ENCODE results near the gene EXOSC7. TPM values are rescaled to one million over a fixed set of nuclear protein-coding genes. Genes with fewer than 3 reads are reported as not detected.
"Not testable (repeated sequence)": the region's sequence is repeated elsewhere in the genome, so short reads cannot be mapped to it uniquely, and the experiment has no call there.

The EXOSC7 gene
- 10 to 100 TPM; 47.8 to 49.0 TPM for total RNA-seq

GRCh38 chr3:44976002-44976815 is at the start of gene EXOSC7, which contains the start of gene ZDHHC3:
TSS of gene EXOSC7 (plus strand) at chr3:44976244. CDS start at chr3:44976278, 34 bp downstream.
TSS of gene ZDHHC3 (minus strand) at chr3:44976174. CDS start at chr3:44959436, 16,738 bp downstream.
- Mint-ChIP-seq H3K9me3 (no peaks in the 10 kb centered on the region), H3K36me3 (peaks cover 17% of the 10 kb centered on the region), H3K27ac (peak within 1 kb of the TSS; percentile 96), H3K4me3 (peak within 1 kb of the TSS; percentile 94), H3K4me1 (peaks cover 38% of the 10 kb centered on the region), H3K27me3 (no peaks in the 10 kb centered on the region)
- POLR2A ChIA-PET, result interaction anchor here (0.9 to 3.1 kb wide), 13 partner anchors 8 to 718 kb away, joined by 3 to 18 read pairs (median 3); partner anchors contain the start of genes KIAA1143, KIF15 and ZKSCAN7
- ATAC-seq (ENCODE audit: low read depth) (peak; percentile 86), DNase-seq (peak; percentile 86)

DNA sequence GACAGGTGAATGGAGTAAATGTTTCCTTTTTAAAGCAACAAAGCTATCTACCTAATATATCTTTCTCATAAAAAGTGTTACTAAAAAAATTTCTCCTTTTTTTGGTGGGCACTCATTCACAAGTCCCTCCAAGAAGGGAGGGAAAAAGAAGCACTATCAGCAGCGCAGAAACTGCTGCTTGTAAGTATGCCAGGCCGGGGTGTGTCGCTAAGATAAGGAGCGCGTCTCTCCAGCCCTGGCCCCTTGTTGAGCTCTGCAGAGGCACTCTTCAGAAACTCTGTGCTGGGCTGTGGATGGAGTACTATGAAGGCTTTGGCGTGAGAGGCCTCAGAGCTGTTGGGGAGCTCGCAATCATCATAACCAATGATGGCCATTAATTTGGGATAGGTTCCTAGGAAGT is 49.1 kb upstream of the EXOSC7 start:
- H3K9me3 Mint-ChIP-seq, result no peaks in the 10 kb centered on the region
- no peaks in the 10 kb centered on the region for H3K27me3 Mint-ChIP-seq
- no peak for DNase-seq
- no peak overlapping the region for H3K4me3 Mint-ChIP-seq
- no peaks in the 10 kb centered on the region for H3K4me1 Mint-ChIP-seq
- peaks cover 9% of the 10 kb centered on the region for H3K36me3 Mint-ChIP-seq
- POLR2A ChIA-PET, result no interaction called here
- no peak overlapping the region for H3K27ac Mint-ChIP-seq
- ATAC-seq (ENCODE audit: low read depth), result no peak

DNA sequence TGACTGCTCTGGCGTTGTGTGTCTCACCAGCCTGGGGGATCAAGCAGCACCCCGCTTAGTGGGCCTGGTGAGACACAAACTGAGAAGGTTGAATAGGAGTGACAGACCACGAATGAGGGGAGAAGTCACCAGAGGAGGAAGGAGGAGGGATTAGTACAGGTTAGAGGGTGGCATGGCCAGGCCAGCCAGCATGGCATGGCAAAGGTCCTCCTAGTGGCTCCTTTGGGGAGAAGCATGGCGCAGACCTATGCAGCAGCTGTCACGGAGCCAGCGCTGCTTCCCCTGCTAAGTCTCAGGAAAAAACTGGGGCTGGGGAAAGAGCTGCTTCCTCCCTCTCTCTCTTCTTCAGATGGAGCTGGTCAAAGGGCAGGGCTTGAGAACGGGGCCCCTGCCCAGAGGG is 48.7 kb upstream of the EXOSC7 start:
- H3K4me3 Mint-ChIP-seq, result no peak overlapping the region
- peaks cover 13% of the 10 kb centered on the region for H3K36me3 Mint-ChIP-seq
- H3K27ac Mint-ChIP-seq, result no peak overlapping the region
- H3K4me1 Mint-ChIP-seq, result no peaks in the 10 kb centered on the region
- H3K27me3 Mint-ChIP-seq, result no peaks in the 10 kb centered on the region
- POLR2A ChIA-PET, result no interaction called here
- H3K9me3 Mint-ChIP-seq, result no peaks in the 10 kb centered on the region
- no peak for DNase-seq
- ATAC-seq (ENCODE audit: low read depth), result no peak

GRCh38 chr3:44929782-44930181 is 46.3 kb upstream of the EXOSC7 start:
- no peaks in the 10 kb centered on the region for H3K27me3 Mint-ChIP-seq
- ATAC-seq (ENCODE audit: low read depth) (no peak), DNase-seq (no peak)
- no peak overlapping the region for H3K4me3 Mint-ChIP-seq
- POLR2A ChIA-PET, result no interaction called here
- H3K9me3 Mint-ChIP-seq, result no peaks in the 10 kb centered on the region
- peaks cover 33% of the 10 kb centered on the region for H3K36me3 Mint-ChIP-seq
- peaks cover 6% of the 10 kb centered on the region for H3K4me1 Mint-ChIP-seq
- H3K27ac Mint-ChIP-seq, result no peak overlapping the region

DNA sequence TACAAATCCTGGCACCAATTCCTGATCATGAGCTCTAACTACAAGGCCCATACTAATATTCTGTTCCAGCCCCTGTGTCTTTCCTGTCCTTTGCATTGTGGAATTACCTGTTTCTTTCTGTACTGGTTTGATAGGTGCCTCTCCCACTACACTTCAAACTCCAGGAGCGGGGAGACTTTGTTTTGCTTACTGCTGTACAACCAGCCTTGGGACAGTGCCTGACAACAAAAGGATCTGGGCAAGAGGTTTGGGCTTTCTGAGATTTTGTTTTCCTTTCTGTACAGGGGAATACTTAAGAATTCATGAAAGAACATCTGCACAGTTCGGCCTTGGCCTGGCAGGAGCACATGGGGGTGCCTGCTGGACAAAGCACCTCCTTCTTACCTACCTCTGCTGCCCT is 45.1 kb upstream of the EXOSC7 start:
- H3K9me3 Mint-ChIP-seq, result no peaks in the 10 kb centered on the region
- H3K36me3 Mint-ChIP-seq, result peaks cover 33% of the 10 kb centered on the region
- H3K27ac Mint-ChIP-seq, result no peak overlapping the region
- ATAC-seq (ENCODE audit: low read depth), result no peak
- DNase-seq, result no peak
- POLR2A ChIA-PET, result no interaction called here
- H3K27me3 Mint-ChIP-seq, result no peaks in the 10 kb centered on the region
- no peak overlapping the region for H3K4me3 Mint-ChIP-seq
- H3K4me1 Mint-ChIP-seq, result peaks cover 9% of the 10 kb centered on the region

DNA sequence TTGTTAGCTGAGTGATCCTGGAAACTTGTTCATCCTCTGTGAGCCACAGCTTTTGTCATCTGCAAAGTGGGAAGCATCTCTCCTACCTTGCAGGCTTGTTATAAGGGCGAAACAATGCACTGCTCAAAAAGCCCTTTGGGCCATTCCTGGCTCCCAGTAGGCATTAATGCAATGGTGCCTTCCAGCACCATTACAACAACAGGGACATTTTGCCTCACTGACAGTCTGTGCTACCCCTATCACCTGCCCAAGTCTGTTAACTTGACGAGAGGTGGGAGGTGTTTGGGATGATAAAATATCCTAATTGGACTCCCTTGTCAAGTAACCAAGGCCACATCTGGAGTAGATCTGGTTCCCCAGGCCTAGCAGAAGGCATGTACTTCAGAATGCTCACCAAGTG is 44.3 kb upstream of the EXOSC7 start:
- Mint-ChIP-seq H3K36me3 (peaks cover 42% of the 10 kb centered on the region), H3K27me3 (no peaks in the 10 kb centered on the region), H3K4me1 (peaks cover 15% of the 10 kb centered on the region), H3K4me3 (no peak overlapping the region), H3K27ac (no peak overlapping the region), H3K9me3 (no peaks in the 10 kb centered on the region)
- POLR2A ChIA-PET, result no interaction called here
- ATAC-seq (ENCODE audit: low read depth) (no peak), DNase-seq (no peak)

DNA sequence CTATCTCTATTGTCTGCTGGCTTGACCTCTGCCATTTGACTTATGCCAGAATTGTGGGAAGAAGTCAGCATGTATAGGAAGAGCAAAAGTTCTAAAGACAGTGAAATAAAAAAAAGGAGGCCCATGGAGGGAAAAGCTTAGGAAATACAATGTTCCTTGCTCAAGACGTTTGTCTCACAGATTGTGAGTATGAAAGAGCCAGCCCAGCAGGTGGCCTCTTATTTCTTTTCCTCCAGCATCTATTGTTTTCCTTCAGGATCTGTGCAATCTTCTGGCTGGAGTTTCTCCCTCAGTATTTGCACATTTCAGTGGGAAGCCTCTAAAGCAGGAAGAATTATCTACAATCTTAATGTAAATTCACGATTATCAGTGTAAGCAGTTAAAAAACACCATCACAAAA is 43.8 kb upstream of the EXOSC7 start:
- H3K4me3 Mint-ChIP-seq, result no peak overlapping the region
- H3K4me1 Mint-ChIP-seq, result peaks cover 15% of the 10 kb centered on the region
- ATAC-seq (ENCODE audit: low read depth) (no peak), DNase-seq (no peak)
- H3K36me3 Mint-ChIP-seq, result peaks cover 47% of the 10 kb centered on the region
- no peak overlapping the region for H3K27ac Mint-ChIP-seq
- no peaks in the 10 kb centered on the region for H3K27me3 Mint-ChIP-seq
- POLR2A ChIA-PET, result no interaction called here
- H3K9me3 Mint-ChIP-seq, result no peaks in the 10 kb centered on the region

DNA sequence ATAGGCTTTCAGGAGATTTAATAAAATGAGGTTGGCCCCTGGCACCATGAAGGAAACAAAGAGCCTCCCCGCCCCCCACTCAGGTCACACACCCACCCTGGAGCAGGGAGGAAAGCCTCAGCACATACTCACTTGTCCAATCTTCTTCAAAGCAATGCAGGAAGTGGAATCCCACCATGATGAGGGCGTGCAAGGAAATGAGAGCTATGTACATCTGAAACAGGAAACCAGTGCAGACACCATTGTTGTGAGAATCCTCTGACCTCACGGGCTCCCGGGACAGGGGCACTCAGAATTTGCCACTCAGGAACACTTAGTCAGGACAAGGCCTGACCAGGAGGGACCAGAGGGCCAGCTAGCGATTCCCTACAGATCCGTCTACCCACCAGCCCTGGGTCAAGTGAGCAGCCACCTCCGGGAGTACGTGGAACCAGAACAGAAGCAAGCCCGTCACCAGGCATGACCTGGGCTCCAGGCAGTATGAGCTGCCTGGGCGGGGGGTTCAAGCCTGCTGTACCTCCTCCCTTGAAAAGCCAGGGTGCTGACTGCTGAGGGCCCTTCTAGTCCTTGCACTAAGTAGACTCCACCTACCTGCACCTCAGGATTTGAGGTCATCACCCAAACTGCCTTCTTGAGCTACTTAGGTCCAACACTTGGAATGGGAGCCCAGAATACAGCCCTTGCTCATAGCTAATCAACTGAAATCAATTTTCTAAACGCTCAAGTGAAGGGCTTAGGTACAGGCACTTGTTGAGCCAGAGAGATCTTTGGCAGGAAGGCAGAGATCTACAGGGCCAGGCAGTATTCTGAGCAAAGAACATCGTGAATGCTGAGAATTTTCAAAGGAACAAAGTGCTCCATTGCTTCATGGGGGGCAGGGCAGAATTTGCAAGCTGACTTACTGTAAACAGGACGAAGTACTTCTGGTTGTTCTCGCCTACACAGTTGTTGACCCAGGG is 42.8 kb upstream of the EXOSC7 start:
- H3K27me3 Mint-ChIP-seq, result no peaks in the 10 kb centered on the region
- peak; percentile 52 for ATAC-seq (ENCODE audit: low read depth)
- DNase-seq, result no peak
- H3K9me3 Mint-ChIP-seq, result no peaks in the 10 kb centered on the region
- H3K4me3 Mint-ChIP-seq, result peak overlapping the region; percentile 28
- POLR2A ChIA-PET, result no interaction called here
- peaks cover 15% of the 10 kb centered on the region for H3K4me1 Mint-ChIP-seq
- peaks cover 50% of the 10 kb centered on the region for H3K36me3 Mint-ChIP-seq
- H3K27ac Mint-ChIP-seq, result peak overlapping the region; percentile 82

DNA sequence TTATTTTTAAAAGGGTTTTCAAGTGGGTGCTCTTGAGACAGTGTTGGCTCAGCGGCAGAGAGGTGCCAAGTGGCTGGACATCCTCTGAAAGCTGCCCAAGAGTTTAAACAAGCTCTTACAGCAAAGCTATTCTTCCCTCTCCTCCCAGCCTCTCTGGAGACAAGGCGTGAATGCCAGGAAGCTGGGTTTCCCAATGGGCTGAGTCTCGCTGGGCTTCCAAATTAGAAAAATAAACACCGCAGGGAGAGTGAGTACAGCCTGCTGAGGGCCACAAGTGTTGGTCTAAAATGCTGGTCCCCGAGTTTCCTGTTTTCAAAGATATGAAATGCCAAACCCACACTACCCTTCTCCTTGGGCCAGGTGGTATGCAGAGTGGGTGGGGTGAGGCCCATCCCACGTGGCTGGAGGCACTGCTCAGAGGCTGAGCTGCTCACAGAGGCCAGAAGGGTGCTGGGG is 36.4 kb upstream of the EXOSC7 start:
- POLR2A ChIA-PET, result no interaction called here
- Mint-ChIP-seq H3K27me3 (no peaks in the 10 kb centered on the region), H3K36me3 (peaks cover 30% of the 10 kb centered on the region), H3K9me3 (no peaks in the 10 kb centered on the region), H3K27ac (peak overlapping the region; percentile 45), H3K4me1 (peaks cover 15% of the 10 kb centered on the region), H3K4me3 (no peak overlapping the region)
- DNase-seq (no peak), ATAC-seq (ENCODE audit: low read depth) (no peak)

DNA sequence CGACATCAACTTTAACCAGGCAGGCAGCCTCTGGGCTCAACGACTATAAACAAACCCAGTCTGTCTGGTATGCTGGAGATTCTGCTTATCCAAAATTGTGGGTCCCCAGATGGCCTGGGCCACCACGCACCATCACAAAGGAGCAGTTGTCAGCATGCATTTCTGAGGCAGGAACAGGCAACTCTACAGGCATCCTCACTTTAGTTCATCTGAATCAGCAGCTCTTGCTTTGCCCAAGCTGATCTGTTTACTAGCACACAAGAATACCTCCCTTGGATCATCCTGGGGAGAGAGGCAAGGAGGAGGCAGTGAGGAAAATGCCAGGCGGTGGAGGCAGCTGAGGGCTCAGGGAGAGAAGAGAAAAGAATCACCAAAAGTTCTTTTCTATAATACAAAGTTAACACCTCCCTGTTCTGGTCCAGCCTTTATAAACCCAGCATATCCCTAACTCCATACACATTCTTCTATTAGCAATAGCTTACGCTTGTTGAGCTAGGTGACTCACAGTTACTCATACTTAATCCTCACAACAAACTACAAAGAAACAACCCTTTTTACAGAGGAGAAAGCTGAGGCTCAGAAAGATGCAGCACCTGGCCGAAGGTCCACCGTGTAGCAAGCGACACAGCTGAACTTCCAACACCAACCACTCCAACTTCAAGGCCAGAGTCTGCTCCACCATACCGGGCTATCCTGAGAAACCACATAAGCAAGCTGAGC is 33.7 kb upstream of the EXOSC7 start:
- peaks cover 17% of the 10 kb centered on the region for H3K36me3 Mint-ChIP-seq
- no peak for ATAC-seq (ENCODE audit: low read depth)
- POLR2A ChIA-PET, result no interaction called here
- peaks cover 8% of the 10 kb centered on the region for H3K4me1 Mint-ChIP-seq
- H3K27me3 Mint-ChIP-seq, result no peaks in the 10 kb centered on the region
- DNase-seq, result no peak
- H3K27ac Mint-ChIP-seq, result no peak overlapping the region
- no peak overlapping the region for H3K4me3 Mint-ChIP-seq
- no peaks in the 10 kb centered on the region for H3K9me3 Mint-ChIP-seq

- H3K4me1 Mint-ChIP-seq, result peaks cover 9% of the 10 kb centered on the region
- DNase-seq, result no peak
- POLR2A ChIA-PET, result no interaction called here
Observed at GRCh38 chr3:44948239-44948638, 27.8 kb upstream of the EXOSC7 start.

DNA sequence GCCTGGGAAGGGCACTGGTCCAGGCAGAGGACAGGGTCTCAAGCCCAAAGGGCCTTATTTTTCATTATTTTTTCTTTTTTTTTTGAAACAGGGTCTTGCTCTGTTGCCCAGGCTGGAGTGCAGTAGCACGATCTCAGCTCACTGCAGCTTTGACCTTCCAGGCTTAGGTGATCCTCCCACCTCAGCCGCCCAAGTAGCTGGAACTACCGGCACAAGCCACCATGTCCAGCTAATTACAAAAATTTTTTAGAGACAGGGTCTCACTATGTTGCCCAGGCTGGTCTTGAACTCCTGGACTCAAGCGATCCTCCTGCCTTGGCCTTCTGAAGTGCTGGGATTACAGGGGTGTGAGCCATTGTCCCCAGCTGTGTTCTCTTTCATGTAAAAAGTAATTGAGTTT is 26.3 kb upstream of the EXOSC7 start:
- H3K4me1 Mint-ChIP-seq; POLR2A ChIA-PET; H3K27ac Mint-ChIP-seq; H3K27me3 Mint-ChIP-seq; DNase-seq; H3K4me3 Mint-ChIP-seq; ATAC-seq (ENCODE audit: low read depth); H3K9me3 Mint-ChIP-seq: not testable (repeated sequence)
- H3K36me3 Mint-ChIP-seq, result peaks cover 25% of the 10 kb centered on the region

More at GRCh38 chr3:44948239-44948638, 27.8 kb upstream of the EXOSC7 start:
- H3K27me3 Mint-ChIP-seq, result no peaks in the 10 kb centered on the region
- peaks cover 21% of the 10 kb centered on the region for H3K36me3 Mint-ChIP-seq
- H3K9me3 Mint-ChIP-seq, result no peaks in the 10 kb centered on the region
- no peak overlapping the region for H3K4me3 Mint-ChIP-seq
- ATAC-seq (ENCODE audit: low read depth), result no peak
- H3K27ac Mint-ChIP-seq, result no peak overlapping the region

GRCh38 chr3:44950275-44950734 is 25.7 kb upstream of the EXOSC7 start:
- H3K36me3 Mint-ChIP-seq, result peaks cover 25% of the 10 kb centered on the region
- ATAC-seq (ENCODE audit: low read depth) (no peak), DNase-seq (no peak)
- POLR2A ChIA-PET, result no interaction called here
- H3K27ac Mint-ChIP-seq, result no peak overlapping the region
- H3K4me3 Mint-ChIP-seq, result no peak overlapping the region
- no peaks in the 10 kb centered on the region for H3K27me3 Mint-ChIP-seq
- H3K4me1 Mint-ChIP-seq, result peaks cover 9% of the 10 kb centered on the region
- no peaks in the 10 kb centered on the region for H3K9me3 Mint-ChIP-seq
